ENCODE data around the gene PSD. TPM values are rescaled to one million over a fixed set of nuclear protein-coding genes. Genes with fewer than 3 reads are reported as not detected.

The PSD gene
- total RNA-seq, 1 experiment from 2014 or later, result 6.1 TPM

GRCh38 chr10:102382871-102383270, 35.7 kb downstream of the PSD start:
- DNase-seq, result no peak
- H3K4me3 ChIP-seq (ENCODE audit: insufficient read depth, low read depth, low read length), result no peak overlapping the region
- H3K27me3 ChIP-seq (ENCODE audit: control insufficient read depth, insufficient read depth, low read length), result no peaks in the 10 kb centered on the region
- peaks cover 8% of the 10 kb centered on the region for H3K36me3 ChIP-seq (replicated peaks; ENCODE audit: control insufficient read depth, insufficient read depth, low read length)

- no peak overlapping the region for H3K4me3 ChIP-seq (ENCODE audit: insufficient read depth, low read depth, low read length)
- no peaks in the 10 kb centered on the region for H3K27me3 ChIP-seq (ENCODE audit: control insufficient read depth, insufficient read depth, low read length)
- DNase-seq, result no peak
- H3K36me3 ChIP-seq (replicated peaks; ENCODE audit: control insufficient read depth, insufficient read depth, low read length), result peaks cover 8% of the 10 kb centered on the region
Observed at GRCh38 chr10:102381983-102382382, 36.6 kb downstream of the PSD start.

GRCh38 chr10:102379383-102379782, 39.2 kb downstream of the PSD start:
- Histone ChIP-seq H3K36me3 (replicated peaks; ENCODE audit: control insufficient read depth, insufficient read depth, low read length) (peaks cover 14% of the 10 kb centered on the region), H3K27me3 (ENCODE audit: control insufficient read depth, insufficient read depth, low read length) (no peaks in the 10 kb centered on the region), H3K4me3 (ENCODE audit: insufficient read depth, low read depth, low read length) (no peak overlapping the region)
- DNase-seq, result no peak

GRCh38 chr10:102376901-102377300, 41.7 kb downstream of the PSD start:
- DNase-seq, result no peak
- Histone ChIP-seq H3K27me3 (ENCODE audit: control insufficient read depth, insufficient read depth, low read length) (no peaks in the 10 kb centered on the region), H3K4me3 (ENCODE audit: insufficient read depth, low read depth, low read length) (no peak overlapping the region), H3K36me3 (replicated peaks; ENCODE audit: control insufficient read depth, insufficient read depth, low read length) (peaks cover 14% of the 10 kb centered on the region)

- Histone ChIP-seq H3K27me3 (ENCODE audit: control insufficient read depth, insufficient read depth, low read length) (no peaks in the 10 kb centered on the region), H3K4me3 (ENCODE audit: insufficient read depth, low read depth, low read length) (no peak overlapping the region), H3K36me3 (replicated peaks; ENCODE audit: control insufficient read depth, insufficient read depth, low read length) (peaks cover 16% of the 10 kb centered on the region)
- no peak for DNase-seq
Observed at GRCh38 chr10:102375867-102376266, 42.7 kb downstream of the PSD start.

GRCh38 chr10:102375250-102375649, 43.3 kb downstream of the PSD start:
- no peak overlapping the region for H3K4me3 ChIP-seq (ENCODE audit: insufficient read depth, low read depth, low read length)
- H3K36me3 ChIP-seq (replicated peaks; ENCODE audit: control insufficient read depth, insufficient read depth, low read length), result peaks cover 21% of the 10 kb centered on the region
- DNase-seq, result peak; percentile 72
- no peaks in the 10 kb centered on the region for H3K27me3 ChIP-seq (ENCODE audit: control insufficient read depth, insufficient read depth, low read length)

- Histone ChIP-seq H3K27me3 (ENCODE audit: control insufficient read depth, insufficient read depth, low read length) (no peaks in the 10 kb centered on the region), H3K36me3 (replicated peaks; ENCODE audit: control insufficient read depth, insufficient read depth, low read length) (peaks cover 40% of the 10 kb centered on the region)
Observed at GRCh38 chr10:102371295-102371694, 47.3 kb downstream of the PSD start.

GRCh38 chr10:102368077-102368476, 50.5 kb downstream of the PSD start:
- H3K27me3 ChIP-seq (ENCODE audit: control insufficient read depth, insufficient read depth, low read length), result no peaks in the 10 kb centered on the region
- peaks cover 43% of the 10 kb centered on the region for H3K36me3 ChIP-seq (replicated peaks; ENCODE audit: control insufficient read depth, insufficient read depth, low read length)
- no peak for DNase-seq
- no peak overlapping the region for H3K4me3 ChIP-seq (ENCODE audit: insufficient read depth, low read depth, low read length)

More at GRCh38 chr10:102371295-102371694, 47.3 kb downstream of the PSD start:
- no peak overlapping the region for H3K4me3 ChIP-seq (ENCODE audit: insufficient read depth, low read depth, low read length)
- no peak for DNase-seq

GRCh38 chr10:102367441-102367840, 51.1 kb downstream of the PSD start:
- Histone ChIP-seq H3K4me3 (ENCODE audit: insufficient read depth, low read depth, low read length) (no peak overlapping the region), H3K36me3 (replicated peaks; ENCODE audit: control insufficient read depth, insufficient read depth, low read length) (peaks cover 45% of the 10 kb centered on the region), H3K27me3 (ENCODE audit: control insufficient read depth, insufficient read depth, low read length) (no peaks in the 10 kb centered on the region)
- no peak for DNase-seq

GRCh38 chr10:102358712-102359382, 59.7 kb downstream of the PSD start:
- H3K4me3 ChIP-seq (ENCODE audit: insufficient read depth, low read depth, low read length), result no peak overlapping the region
- no peak for DNase-seq
- peaks cover 15% of the 10 kb centered on the region for H3K36me3 ChIP-seq (replicated peaks; ENCODE audit: control insufficient read depth, insufficient read depth, low read length)
- no peaks in the 10 kb centered on the region for H3K27me3 ChIP-seq (ENCODE audit: control insufficient read depth, insufficient read depth, low read length)

- Histone ChIP-seq H3K36me3 (replicated peaks; ENCODE audit: control insufficient read depth, insufficient read depth, low read length) (peaks cover 13% of the 10 kb centered on the region), H3K4me3 (ENCODE audit: insufficient read depth, low read depth, low read length) (no peak overlapping the region), H3K27me3 (ENCODE audit: control insufficient read depth, insufficient read depth, low read length) (no peaks in the 10 kb centered on the region)
- no peak for DNase-seq
Observed at GRCh38 chr10:102354451-102354850, 64.1 kb downstream of the PSD start.

Other genes starting within 250 kb of the PSD start
- gene ELOVL3, start 192.5 kb downstream of the PSD start, total RNA-seq (2014; rRNA removed; shearing (Covaris generic)), result 0.14 TPM in 1 of 2 replicates, not detected in the other
- 0.17 TPM in 1 of 2 replicates, not detected in the other for gene PITX3, start 177.3 kb downstream of the PSD start, total RNA-seq (2014; rRNA removed; shearing (Covaris generic))
- 25.1 and 29.9 TPM in 2 replicates for gene GBF1, start 173.3 kb downstream of the PSD start, total RNA-seq (2014; rRNA removed; shearing (Covaris generic))
- 25.3 and 25.6 TPM in 2 replicates for gene NFKB2, start 23.1 kb downstream of the PSD start, total RNA-seq (2014; rRNA removed; shearing (Covaris generic))
- 23.0 and 29.8 TPM in 2 replicates for gene FBXL15, start 2.1 kb upstream of the PSD start, total RNA-seq (2014; rRNA removed; shearing (Covaris generic))
- gene CUEDC2, start 13.8 kb upstream of the PSD start, total RNA-seq (2014; rRNA removed; shearing (Covaris generic)), result 51.3 and 64.7 TPM in 2 replicates
- 0.30 and 0.45 TPM in 2 replicates for gene C10orf95, start 32.8 kb upstream of the PSD start, total RNA-seq (2014; rRNA removed; shearing (Covaris generic))
- gene ACTR1A, start 83.9 kb upstream of the PSD start, total RNA-seq (2014; rRNA removed; shearing (Covaris generic)), result 144 and 180 TPM in 2 replicates
- 3.5 and 4.2 TPM in 2 replicates for gene SUFU, start 85.2 kb upstream of the PSD start, total RNA-seq (2014; rRNA removed; shearing (Covaris generic))
- gene TRIM8, start 225.7 kb upstream of the PSD start, total RNA-seq (2014; rRNA removed; shearing (Covaris generic)), result 43.5 and 46.4 TPM in 2 replicates